HG02588 (cell line): Measurements from ENCODE around the gene CFTR.

Source experiments
- ATAC-seq: cut with Tn5 transposase; IDR thresholded peaks from one replicate; pipeline ENCODE4 v1.9.1; 2021; ENCODE audit warnings: mild to moderate bottlenecking, moderate library complexity; ENCODE audit not compliant: unreplicated experiment

CFTR gene

GRCh38 chr7:117582219-117582704 is 102.4 kb downstream of the CFTR start:
- ATAC-seq, result no peak

- no peak for ATAC-seq
Measured at GRCh38 chr7:117587931-117588330, 108.1 kb downstream of the CFTR start.

- ATAC-seq, result no peak
Measured at GRCh38 chr7:117588352-117588794, 108.5 kb downstream of the CFTR start.

GRCh38 chr7:117590191-117590590 is 110.4 kb downstream of the CFTR start:
- no peak for ATAC-seq

GRCh38 chr7:117592011-117592635 is 112.3 kb downstream of the CFTR start:
- ATAC-seq, result no peak

GRCh38 chr7:117596134-117596533 is 116.3 kb downstream of the CFTR start:
- no peak for ATAC-seq

- no peak for ATAC-seq
Measured at GRCh38 chr7:117597755-117598154, 117.9 kb downstream of the CFTR start.

- no peak for ATAC-seq
Measured at GRCh38 chr7:117600911-117601310, 121.1 kb downstream of the CFTR start.

- no peak for ATAC-seq
Measured at GRCh38 chr7:117603627-117604026, 123.8 kb downstream of the CFTR start.

- ATAC-seq, result no peak
Measured at GRCh38 chr7:117605712-117606111, 125.9 kb downstream of the CFTR start.

GRCh38 chr7:117606132-117606531 is 126.3 kb downstream of the CFTR start:
- ATAC-seq, result no peak

- no peak for ATAC-seq
Measured at GRCh38 chr7:117610396-117610795, 130.6 kb downstream of the CFTR start.

GRCh38 chr7:117612637-117613036 is 132.8 kb downstream of the CFTR start:
- no peak for ATAC-seq

- ATAC-seq, result no peak
Measured at GRCh38 chr7:117616694-117617093, 136.9 kb downstream of the CFTR start.

- ATAC-seq, result no peak
Measured at GRCh38 chr7:117619681-117620080, 139.9 kb downstream of the CFTR start.

GRCh38 chr7:117621075-117621618 is 141.3 kb downstream of the CFTR start:
- no peak for ATAC-seq

- ATAC-seq, result no peak
Measured at GRCh38 chr7:117623606-117624005, 143.8 kb downstream of the CFTR start.

GRCh38 chr7:117630501-117630900 is 150.7 kb downstream of the CFTR start:
- no peak for ATAC-seq

GRCh38 chr7:117630907-117631564 is 151.2 kb downstream of the CFTR start:
- no peak for ATAC-seq

- no peak for ATAC-seq
Measured at GRCh38 chr7:117631652-117632051, 151.8 kb downstream of the CFTR start.

- no peak for ATAC-seq
Measured at GRCh38 chr7:117637937-117638336, 158.1 kb downstream of the CFTR start.

- ATAC-seq, result no peak
Measured at GRCh38 chr7:117639966-117640365, 160.1 kb downstream of the CFTR start.
